ENCODE measurements around the gene MERTK. TPM values are rescaled to one million over a fixed set of nuclear protein-coding genes. Genes with fewer than 3 reads are reported as not detected.

MERTK gene
- total RNA-seq, 4 donors from 2014 or later, result 29.4 to 63.0 (median 48.6) TPM

- ATAC-seq (ENCODE audit: low FRiP score) (no peak), DNase-seq (ENCODE audit: low spot score) (no peak)
- TF ChIP-seq, protein P1, sequence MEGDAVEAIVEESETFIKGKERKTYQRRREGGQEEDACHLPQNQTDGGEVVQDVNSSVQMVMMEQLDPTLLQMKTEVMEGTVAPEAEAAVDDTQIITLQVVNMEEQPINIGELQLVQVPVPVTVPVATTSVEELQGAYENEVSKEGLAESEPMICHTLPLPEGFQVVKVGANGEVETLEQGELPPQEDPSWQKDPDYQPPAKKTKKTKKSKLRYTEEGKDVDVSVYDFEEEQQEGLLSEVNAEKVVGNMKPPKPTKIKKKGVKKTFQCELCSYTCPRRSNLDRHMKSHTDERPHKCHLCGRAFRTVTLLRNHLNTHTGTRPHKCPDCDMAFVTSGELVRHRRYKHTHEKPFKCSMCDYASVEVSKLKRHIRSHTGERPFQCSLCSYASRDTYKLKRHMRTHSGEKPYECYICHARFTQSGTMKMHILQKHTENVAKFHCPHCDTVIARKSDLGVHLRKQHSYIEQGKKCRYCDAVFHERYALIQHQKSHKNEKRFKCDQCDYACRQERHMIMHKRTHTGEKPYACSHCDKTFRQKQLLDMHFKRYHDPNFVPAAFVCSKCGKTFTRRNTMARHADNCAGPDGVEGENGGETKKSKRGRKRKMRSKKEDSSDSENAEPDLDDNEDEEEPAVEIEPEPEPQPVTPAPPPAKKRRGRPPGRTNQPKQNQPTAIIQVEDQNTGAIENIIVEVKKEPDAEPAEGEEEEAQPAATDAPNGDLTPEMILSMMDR (IDR thresholded peaks at IDR 0.05), result no peak
These were observed 114.1 kb downstream of the MERTK start for GRCh38 chr2:112012556-112012955.

- no peak for ATAC-seq (ENCODE audit: low FRiP score)
These were observed 120.4 kb downstream of the MERTK start for GRCh38 chr2:112018846-112019245.

DNA sequence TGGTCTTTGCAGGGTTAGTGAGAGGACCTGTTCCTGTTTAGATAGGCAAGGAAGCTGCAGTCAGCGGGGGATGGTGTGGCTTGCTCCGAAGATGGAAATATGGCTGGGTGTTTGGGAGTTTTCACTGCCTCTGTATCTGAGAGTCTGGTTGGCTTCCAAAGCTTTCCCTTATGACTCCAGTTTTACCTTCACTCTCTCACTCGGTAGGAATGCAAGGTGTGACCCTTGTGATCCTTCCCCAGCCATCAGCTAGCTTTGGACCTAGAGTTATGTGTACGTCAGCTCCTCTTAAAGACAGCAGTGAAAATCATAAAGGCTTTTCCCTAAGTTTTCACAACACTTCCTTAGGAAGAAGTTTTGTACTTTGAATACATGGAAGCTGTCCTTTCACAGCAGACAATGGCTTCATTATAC is 121.2 kb downstream of the MERTK start:
- no peak for ATAC-seq (ENCODE audit: low FRiP score)

More at GRCh38 chr2:112018846-112019245, 120.4 kb downstream of the MERTK start:
- no peak for DNase-seq (ENCODE audit: low spot score)
- TF ChIP-seq, protein P1 (IDR thresholded peaks at IDR 0.05), result no peak

GRCh38 chr2:112020561-112020960 is 122.2 kb downstream of the MERTK start:
- ATAC-seq (ENCODE audit: low FRiP score), result no peak
- DNase-seq (ENCODE audit: low spot score), result no peak
- TF ChIP-seq, protein P1 (IDR thresholded peaks at IDR 0.05), result no peak

More for the DNA sequence above, 121.2 kb downstream of the MERTK start:
- TF ChIP-seq, protein P1 (IDR thresholded peaks at IDR 0.05), result no peak
- DNase-seq (ENCODE audit: low spot score), result no peak

- DNase-seq (ENCODE audit: low spot score), result no peak
- ATAC-seq (ENCODE audit: low FRiP score), result no peak
- TF ChIP-seq, protein P1 (IDR thresholded peaks at IDR 0.05), result no peak
These were observed 122.9 kb downstream of the MERTK start for GRCh38 chr2:112021290-112021689.

DNA sequence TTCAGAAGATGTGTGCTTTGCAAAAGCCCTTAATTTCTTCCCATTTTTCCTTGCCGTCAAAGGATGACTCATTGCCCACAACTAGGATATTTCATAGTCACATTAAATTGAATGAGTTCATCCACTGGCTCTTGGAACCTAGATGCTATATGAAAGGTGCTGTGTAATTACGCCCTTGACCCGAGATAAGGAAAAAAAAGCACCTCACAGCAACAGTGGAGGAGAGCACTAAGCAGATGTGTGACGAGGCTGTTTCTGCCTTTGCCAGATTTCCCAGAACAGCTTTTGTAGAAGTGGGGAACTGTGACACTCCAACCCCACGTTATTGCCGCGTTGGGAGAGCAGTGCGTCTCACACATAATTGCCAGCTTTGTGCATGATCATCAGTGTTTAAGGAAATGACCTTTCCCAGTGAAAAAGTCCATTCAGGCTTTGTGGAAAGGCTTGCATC is 123.4 kb downstream of the MERTK start:
- ATAC-seq (ENCODE audit: low FRiP score) (no peak), DNase-seq (ENCODE audit: low spot score) (no peak)
- TF ChIP-seq, protein P1 (IDR thresholded peaks at IDR 0.05), result no peak

DNA sequence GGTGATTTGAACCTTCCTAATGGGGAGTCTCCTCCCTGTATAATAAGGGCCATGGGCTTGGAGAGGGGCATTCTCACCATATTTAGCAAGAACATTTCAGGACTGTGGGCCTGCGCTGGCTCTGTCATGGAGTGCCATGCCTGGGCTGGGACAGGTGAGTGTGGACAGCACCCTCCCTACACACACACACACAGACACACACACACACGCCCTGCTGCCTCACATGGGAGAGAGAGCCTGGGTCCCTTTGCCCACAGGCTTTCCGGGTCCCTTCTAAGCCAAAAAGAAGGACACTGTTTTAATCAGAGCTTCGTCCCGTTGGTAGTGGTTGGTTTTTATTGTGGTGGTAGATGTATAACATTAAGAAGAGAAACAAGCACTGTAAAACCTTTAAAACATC is 125.3 kb downstream of the MERTK start:
- TF ChIP-seq, protein P1 (IDR thresholded peaks at IDR 0.05), result no peak
- no peak for ATAC-seq (ENCODE audit: low FRiP score)
- no peak for DNase-seq (ENCODE audit: low spot score)
